ENCODE results near the gene ITGB2. TPM values are rescaled to one million over a fixed set of nuclear protein-coding genes. Genes with fewer than 3 reads are reported as not detected.

Gene ITGB2
- polyA plus RNA-seq, 3 donors from 2014 or later = 1,416 to 2,161 (median 1,452) TPM

GRCh38 chr21:44842721-44843445 lies 77.8 kb downstream of the ITGB2 start:
- Mint-ChIP-seq H3K9me3 (no peaks in the 10 kb centered on the region), H3K4me1 (peaks cover 9 to 16% of the 10 kb centered on the region in 2 donors), H3K27me3 (ENCODE audit: low read depth in 3 of 3) (peaks cover 3 to 11% (median 7%) of the 10 kb centered on the region in 3 donors), H3K27ac (no peak overlapping the region), H3K36me3 (no peaks in the 10 kb centered on the region), H3K4me3 (no peak overlapping the region)
- no peak for DNase-seq

- Mint-ChIP-seq H3K4me1 (peaks cover 9 to 15% of the 10 kb centered on the region in 2 donors), H3K4me3 (no peak overlapping the region), H3K36me3 (no peaks in the 10 kb centered on the region), H3K27me3 (ENCODE audit: low read depth in 3 of 3) (peaks cover 3 to 11% (median 4%) of the 10 kb centered on the region in 3 donors), H3K9me3 (no peaks in the 10 kb centered on the region), H3K27ac (no peak overlapping the region)
- no peak for DNase-seq
These were observed 78.6 kb downstream of the ITGB2 start for GRCh38 chr21:44842087-44842486.

- no peak for DNase-seq
- H3K4me1 Mint-ChIP-seq = peaks cover 0 to 8% of the 10 kb centered on the region in 2 donors
- H3K9me3 Mint-ChIP-seq = no peaks in the 10 kb centered on the region
- no peaks in the 10 kb centered on the region for H3K36me3 Mint-ChIP-seq
- H3K4me3 Mint-ChIP-seq = no peak overlapping the region
- H3K27ac Mint-ChIP-seq = no peak overlapping the region
- peaks cover 2 to 11% (median 4%) of the 10 kb centered on the region in 3 donors for H3K27me3 Mint-ChIP-seq (ENCODE audit: low read depth in 3 of 3)
These were observed 79.9 kb downstream of the ITGB2 start for GRCh38 chr21:44840771-44841170.

GRCh38 chr21:44838951-44839350 lies 81.7 kb downstream of the ITGB2 start:
- Mint-ChIP-seq H3K9me3 (no peaks in the 10 kb centered on the region), H3K27me3 (ENCODE audit: low read depth in 3 of 3) (peaks cover 1 to 11% (median 2%) of the 10 kb centered on the region in 3 donors), H3K27ac (no peak overlapping the region), H3K36me3 (no peaks in the 10 kb centered on the region), H3K4me3 (no peak overlapping the region), H3K4me1 (no peaks in the 10 kb centered on the region)
- no peak for DNase-seq

GRCh38 chr21:44838039-44838895 lies 82.4 kb downstream of the ITGB2 start:
- Mint-ChIP-seq H3K36me3 (no peaks in the 10 kb centered on the region), H3K27me3 (ENCODE audit: low read depth in 3 of 3) (peaks cover 1 to 11% (median 2%) of the 10 kb centered on the region in 3 donors), H3K4me1 (no peaks in the 10 kb centered on the region), H3K27ac (no peak overlapping the region), H3K4me3 (no peak overlapping the region), H3K9me3 (no peaks in the 10 kb centered on the region)
- DNase-seq = no peak

- Mint-ChIP-seq H3K36me3 (no peaks in the 10 kb centered on the region), H3K27ac (no peak overlapping the region), H3K4me3 (no peak overlapping the region), H3K9me3 (no peaks in the 10 kb centered on the region), H3K4me1 (no peaks in the 10 kb centered on the region), H3K27me3 (ENCODE audit: low read depth in 3 of 3) (peaks cover 1 to 11% (median 2%) of the 10 kb centered on the region in 3 donors)
- DNase-seq = no peak
These were observed 83.2 kb downstream of the ITGB2 start for GRCh38 chr21:44837537-44837936.

- no peak for DNase-seq
- no peaks in the 10 kb centered on the region for H3K36me3 Mint-ChIP-seq
- no peak overlapping the region for H3K27ac Mint-ChIP-seq
- no peak overlapping the region for H3K4me3 Mint-ChIP-seq
- H3K9me3 Mint-ChIP-seq = no peaks in the 10 kb centered on the region
- peaks cover 1 to 10% (median 2%) of the 10 kb centered on the region in 3 donors for H3K27me3 Mint-ChIP-seq (ENCODE audit: low read depth in 3 of 3)
- no peaks in the 10 kb centered on the region for H3K4me1 Mint-ChIP-seq
These were observed 83.8 kb downstream of the ITGB2 start for GRCh38 chr21:44836666-44837471.

- Mint-ChIP-seq H3K27ac (no peak overlapping the region), H3K9me3 (no peaks in the 10 kb centered on the region), H3K27me3 (ENCODE audit: low read depth in 3 of 3) (peaks cover 0 to 6% (median 1%) of the 10 kb centered on the region in 3 donors), H3K4me1 (peaks cover 2% of the 10 kb centered on the region in 2 donors), H3K36me3 (no peaks in the 10 kb centered on the region), H3K4me3 (no peak overlapping the region)
- DNase-seq = no peak
These were observed 84.4 kb downstream of the ITGB2 start for GRCh38 chr21:44836349-44836665.

Other genes starting within 250 kb of the ITGB2 start
- not detected for gene KRTAP12-1, start 238.7 kb downstream of the ITGB2 start, polyA plus RNA-seq
- gene KRTAP10-12, start 223.7 kb downstream of the ITGB2 start, polyA plus RNA-seq = not detected
- not detected for gene TSPEAR, start 209.3 kb downstream of the ITGB2 start, polyA plus RNA-seq
- 10 to 100 TPM; 43.6 to 62.9 (median 56.2) TPM for gene UBE2G2, start 119.1 kb downstream of the ITGB2 start, polyA plus RNA-seq
- gene SUMO3, start 102.8 kb downstream of the ITGB2 start, polyA plus RNA-seq = 10 to 100 TPM; 85.2 to 95.7 (median 87.4) TPM
- 100 to 1,000 TPM in 1 of 3 donors, 10 to 100 TPM in 2; 67.7 to 103 (median 92.9) TPM for gene PTTG1IP, start 47.2 kb downstream of the ITGB2 start, polyA plus RNA-seq
- gene SLX9, start 19.1 kb upstream of the ITGB2 start, polyA plus RNA-seq = 10 to 100 TPM in 2 of 3 donors, 1 to 10 TPM in 1; 7.1 to 12.4 (median 11.3) TPM
- gene ADARB1, start 153.7 kb upstream of the ITGB2 start, polyA plus RNA-seq = 1 to 10 TPM; 3.0 to 4.5 (median 3.4) TPM

All from immature natural killer cell (primary cell).